ENCODE measurements around the gene ZNRF1.

GRCh38 chr16:75106351-75107274, 107.8 kb downstream of the ZNRF1 start:
- TF ChIP-seq POLR2AphosphoS5 (IDR thresholded peaks at IDR 0.05), result no peak
- no peak for TF ChIP-seq CTCF (IDR thresholded peaks at IDR 0.05)

All from breast epithelium (tissue), 3 donors.